GM18868 (cell line): Measurements from ENCODE around the gene FFAR4.

Experiments used
- ATAC-seq: cut with Tn5 transposase; IDR thresholded peaks from one replicate; pipeline ENCODE4 v1.9.1; 2021; ENCODE audit warnings: mild to moderate bottlenecking, moderate library complexity; ENCODE audit not compliant: unreplicated experiment

FFAR4 gene

DNA sequence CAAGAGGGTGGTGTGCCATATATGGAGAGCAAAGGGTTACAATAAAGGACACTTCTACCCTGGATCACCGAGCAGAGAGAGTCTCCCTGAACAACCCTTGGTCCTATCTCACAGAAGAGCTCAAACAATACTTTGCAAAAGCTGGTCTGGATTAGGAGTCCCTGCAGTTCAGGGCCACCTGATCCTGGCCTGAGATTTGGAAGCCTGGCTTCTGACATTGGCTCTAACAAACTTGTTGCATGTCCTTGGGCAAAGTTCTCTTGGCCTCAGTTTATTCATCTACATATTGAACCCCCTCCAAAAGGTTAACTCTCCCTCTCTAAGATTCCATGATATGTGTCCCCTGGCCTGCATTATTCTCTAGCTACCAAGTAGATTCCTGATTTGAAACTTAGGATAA, 32.9 kb downstream of the FFAR4 start:
- no peak for ATAC-seq

DNA sequence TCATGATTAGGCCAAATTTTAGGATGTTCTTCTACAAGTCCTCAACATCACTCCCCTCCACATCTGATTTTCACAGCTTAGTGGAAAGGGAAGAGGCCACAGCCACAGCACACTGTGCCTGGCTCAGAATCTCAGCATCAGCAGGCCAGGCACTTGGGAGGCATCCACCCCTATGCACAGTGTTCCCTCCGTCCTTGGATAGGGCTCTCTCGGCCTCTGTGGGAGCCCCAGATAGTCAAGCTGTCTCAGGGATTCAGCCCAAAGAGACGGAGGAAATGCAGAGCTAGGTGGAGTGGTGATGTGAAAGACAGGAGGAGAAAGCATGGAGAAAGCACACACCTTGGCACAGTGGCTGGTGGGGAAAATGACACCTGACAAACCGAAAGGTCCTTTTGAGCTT, 33.3 kb downstream of the FFAR4 start:
- no peak for ATAC-seq

DNA sequence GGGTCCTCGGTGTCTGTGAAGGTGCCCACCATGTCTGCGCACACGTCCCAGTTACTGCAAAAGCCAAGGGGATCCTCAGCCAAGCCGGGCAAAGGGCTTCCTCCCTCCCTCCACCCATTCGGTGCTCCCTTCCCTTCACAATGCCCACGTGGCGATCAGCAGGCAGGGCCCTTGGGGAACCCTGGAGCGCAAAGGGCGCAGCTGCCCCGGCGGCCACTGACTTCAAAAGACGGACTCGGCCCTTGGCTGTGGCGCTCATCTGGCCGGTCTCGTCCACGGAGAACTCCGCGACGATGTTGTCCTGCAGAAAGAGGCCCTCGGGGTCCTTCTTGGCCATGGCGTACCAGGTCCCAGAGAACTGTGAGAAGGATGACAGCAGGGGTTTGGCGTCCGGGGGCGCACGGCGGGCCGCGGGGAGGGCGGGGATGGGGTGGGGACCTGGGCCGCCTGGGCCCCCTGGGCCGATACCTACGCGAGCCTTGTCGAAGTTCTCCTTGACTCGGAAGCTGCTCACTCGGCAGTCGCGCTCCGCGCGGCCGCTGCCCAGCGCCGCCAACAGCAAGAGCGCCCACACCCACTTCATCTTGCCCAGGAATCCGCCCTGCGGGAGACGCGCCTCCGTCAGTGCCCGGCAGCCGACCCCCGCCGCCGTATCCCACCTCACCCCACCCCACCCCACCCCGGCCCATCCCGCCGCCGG, 34.1 kb downstream of the FFAR4 start:
- no peak for ATAC-seq

DNA sequence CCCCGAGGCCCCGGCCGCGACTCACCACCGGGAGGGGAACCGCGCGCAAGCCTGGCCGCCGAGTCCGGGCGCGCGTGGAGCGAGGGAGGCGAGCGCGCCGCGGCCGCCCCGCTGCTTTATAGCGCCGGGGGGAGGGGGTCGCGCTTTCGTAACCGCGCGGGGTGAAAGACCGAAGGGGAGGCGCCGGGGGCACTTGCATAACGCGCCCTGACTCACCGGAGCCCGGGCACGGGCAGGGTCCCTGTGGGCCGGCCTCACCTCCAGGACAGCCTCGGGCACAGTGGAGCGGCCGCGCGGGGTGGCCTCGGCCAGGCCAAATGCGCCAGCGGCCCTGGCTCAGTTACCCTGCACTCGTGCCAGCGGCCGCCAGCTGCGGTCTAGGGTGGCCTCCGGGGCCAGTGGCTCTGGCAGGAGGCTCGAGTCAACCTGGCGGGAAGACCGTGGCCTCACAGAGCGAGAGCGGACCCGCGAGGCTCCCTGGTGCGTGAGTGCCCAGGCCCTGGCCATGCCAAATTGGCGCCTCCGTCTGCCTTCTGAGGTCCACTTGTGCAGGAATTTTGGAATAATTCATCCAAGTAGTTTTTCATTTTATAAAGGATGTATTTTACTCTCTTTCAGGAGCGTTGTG, 34.8 kb downstream of the FFAR4 start, which contains the start of gene RBP4:
TSS of gene RBP4 (minus strand) at position 90 of the 628 bp plus-strand sequence. CDS start 207 bp downstream, outside the sequence.
- no peak for ATAC-seq

DNA sequence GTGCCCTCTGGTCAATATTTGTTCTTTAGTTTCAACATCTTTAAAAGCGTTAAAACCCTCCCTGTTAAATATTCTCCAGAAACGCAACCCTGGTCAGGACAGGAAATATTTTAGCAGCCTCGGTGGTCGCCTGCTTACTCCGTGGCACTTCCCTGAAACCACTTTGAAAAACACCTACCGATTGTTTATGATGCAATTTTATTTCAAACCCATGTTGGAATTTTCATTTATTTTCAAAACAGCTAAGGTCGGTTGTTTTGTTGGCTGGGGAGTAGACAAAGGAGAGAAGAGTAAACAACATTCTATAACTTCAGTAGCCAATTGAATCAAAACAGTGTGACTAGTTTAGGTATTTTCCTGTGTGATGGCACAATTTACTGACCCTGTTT, 35.3 kb downstream of the FFAR4 start:
- ATAC-seq = no peak

DNA sequence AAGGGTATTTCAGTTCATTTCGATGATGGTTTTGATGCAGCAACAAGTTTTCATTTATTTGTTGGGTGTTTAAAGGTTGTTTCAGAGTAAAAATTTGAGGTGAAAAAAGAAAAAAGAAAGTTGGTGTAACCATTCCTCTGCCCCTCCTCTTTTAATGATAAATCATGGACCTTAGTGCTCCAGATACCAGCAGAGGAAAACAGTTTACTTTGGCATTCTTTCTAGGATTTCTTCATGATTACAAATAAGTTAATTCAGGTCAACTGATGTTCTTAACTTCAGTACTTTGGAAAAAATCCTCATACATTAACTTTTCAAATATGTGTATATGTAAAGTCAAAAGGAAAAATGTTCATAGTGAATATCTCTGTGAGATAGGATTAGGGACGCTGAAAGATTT, 36.6 kb downstream of the FFAR4 start:
- ATAC-seq = no peak

GRCh38 chr10:93604146-93604545, 37.7 kb downstream of the FFAR4 start:
- no peak for ATAC-seq

DNA sequence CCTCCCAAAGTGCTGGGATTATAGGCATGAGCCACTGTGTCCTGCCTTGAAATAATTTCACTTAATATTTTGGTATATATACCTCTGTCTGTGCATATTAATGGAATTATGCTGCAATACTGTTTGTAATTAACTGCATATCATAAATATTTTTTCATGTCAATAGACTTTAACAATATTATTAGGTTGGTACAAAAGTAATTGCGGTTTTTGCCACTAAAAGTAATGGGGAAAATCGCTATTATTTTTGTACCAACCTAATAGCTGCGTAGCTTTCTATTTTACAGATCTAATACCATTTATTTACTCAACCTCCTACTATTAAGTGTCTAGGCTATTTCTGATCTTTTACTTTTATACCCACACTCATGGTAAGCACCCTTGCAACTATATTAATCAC, 42.0 kb downstream of the FFAR4 start:
- no peak for ATAC-seq

GRCh38 chr10:93612311-93612710, 45.8 kb downstream of the FFAR4 start, which contains the start of gene PDE6C:
Gene PDE6C (plus strand): TSS chr10:93612537. CDS start chr10:93612726, 189 bp downstream.
- ATAC-seq = no peak

DNA sequence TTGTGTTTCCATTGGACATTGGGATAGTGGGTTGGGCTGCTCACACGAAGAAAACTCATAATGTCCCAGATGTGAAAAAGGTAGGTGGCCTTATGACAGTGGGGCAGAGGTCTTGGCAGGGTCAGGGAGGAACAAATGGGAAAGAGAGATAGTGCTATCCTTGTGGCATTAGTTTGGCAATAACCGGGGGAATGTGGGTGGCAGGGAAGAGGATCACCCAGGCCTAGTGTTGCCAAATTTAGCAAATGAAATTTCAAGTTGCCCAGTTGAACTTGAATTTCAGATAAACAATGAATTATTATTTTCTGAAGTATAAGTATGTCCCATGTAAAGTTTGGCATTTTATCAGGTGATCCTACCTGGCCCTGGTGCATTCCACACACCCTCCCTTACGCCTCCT, 46.7 kb downstream of the FFAR4 start:
- no peak for ATAC-seq

- no peak for ATAC-seq
Measured at GRCh38 chr10:93614101-93614825, 47.8 kb downstream of the FFAR4 start.

- no peak for ATAC-seq
Measured at GRCh38 chr10:93615576-93616235, 49.2 kb downstream of the FFAR4 start.

DNA sequence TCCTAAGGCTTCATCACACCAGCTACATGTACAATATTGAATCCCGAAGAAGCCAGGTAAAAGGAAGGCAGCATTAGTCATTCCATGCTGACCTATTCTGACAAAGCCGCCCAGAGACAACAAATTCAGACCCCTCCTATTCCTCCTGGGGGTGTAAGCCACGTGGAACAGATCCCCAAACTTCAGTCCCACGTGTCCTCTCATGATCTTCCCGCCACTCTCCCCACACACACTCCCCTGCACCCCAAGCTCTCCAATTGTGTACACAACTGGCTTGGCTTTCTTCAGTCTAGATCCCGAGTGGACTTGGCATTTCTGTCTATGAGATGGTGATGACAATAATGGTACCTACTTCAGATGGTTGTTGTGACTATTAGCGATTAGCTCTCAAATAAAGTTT, 54.5 kb downstream of the FFAR4 start:
- no peak for ATAC-seq

DNA sequence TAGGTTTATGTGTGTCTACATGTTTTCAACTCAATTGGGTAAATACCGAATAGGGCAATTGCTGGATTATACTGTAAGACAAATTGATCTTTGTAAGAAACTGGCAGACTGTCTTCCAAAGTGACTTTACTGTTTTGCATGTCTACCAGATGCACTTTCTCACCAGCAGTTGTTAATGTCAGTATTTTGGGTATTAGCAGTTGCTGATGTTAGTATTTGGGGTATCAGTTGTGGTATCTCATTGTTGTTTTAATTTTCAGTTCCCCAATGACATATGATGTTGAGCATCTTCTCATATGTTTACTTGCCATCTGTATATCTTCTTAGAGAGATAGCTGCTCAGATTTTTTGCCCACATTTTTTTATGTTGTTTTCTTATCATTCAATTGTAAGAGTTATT, 56.5 kb downstream of the FFAR4 start:
- ATAC-seq = no peak

- no peak for ATAC-seq
Measured at GRCh38 chr10:93628858-93629257, 62.4 kb downstream of the FFAR4 start.

- no peak for ATAC-seq
Measured at GRCh38 chr10:93629647-93630305, 63.3 kb downstream of the FFAR4 start.

- ATAC-seq = no peak
Measured at GRCh38 chr10:93630625-93631557, 64.4 kb downstream of the FFAR4 start.
